ENCODE data around the gene SYNDIG1. TPM values are rescaled to one million over a fixed set of nuclear protein-coding genes. Genes with fewer than 3 reads are reported as not detected.

The SYNDIG1 gene
- total RNA-seq, 2 donors from 2014 or later: 0.73 to 4.5 TPM

- TF ChIP-seq CTCF (IDR thresholded peaks at IDR 0.05) (no peak), POLR2AphosphoS5 (IDR thresholded peaks at IDR 0.05) (no peak), POLR2A (IDR thresholded peaks at IDR 0.05) (no peak)
- Histone ChIP-seq H3K27ac (no peak overlapping the region), H3K27me3 (replicated peaks; ENCODE audit: insufficient read depth) (no peaks in the 10 kb centered on the region), H3K36me3 (no peaks in the 10 kb centered on the region), H3K4me1 (replicated peaks) (no peaks in the 10 kb centered on the region), H3K4me3 (no peak overlapping the region), H3K9me3 (no peaks in the 10 kb centered on the region)
- intact Hi-C loops (cut with DNase I): no loop called here
- WGBS: 47% methylated on average over 2 of the region's 2 CpGs
- DNase-seq (ENCODE audit: low spot score): no peak
These were observed 28.4 kb downstream of the SYNDIG1 start for GRCh38 chr20:24497851-24498250.

GRCh38 chr20:24498641-24499040, 29.2 kb downstream of the SYNDIG1 start:
- H3K4me1 ChIP-seq (replicated peaks): no peaks in the 10 kb centered on the region
- H3K27ac ChIP-seq: no peak overlapping the region
- 92% methylated on average over 5 of the region's 5 CpGs for WGBS
- TF ChIP-seq CTCF (IDR thresholded peaks at IDR 0.05) (no peak), POLR2A (IDR thresholded peaks at IDR 0.05) (no peak), POLR2AphosphoS5 (IDR thresholded peaks at IDR 0.05) (no peak)
- H3K27me3 ChIP-seq (replicated peaks; ENCODE audit: insufficient read depth): no peaks in the 10 kb centered on the region
- H3K4me3 ChIP-seq: no peak overlapping the region
- no peaks in the 10 kb centered on the region for H3K9me3 ChIP-seq
- no peaks in the 10 kb centered on the region for H3K36me3 ChIP-seq
- intact Hi-C loops (cut with DNase I): no loop called here
- DNase-seq (ENCODE audit: low spot score): no peak

- no peak overlapping the region for H3K4me3 ChIP-seq
- TF ChIP-seq POLR2A (IDR thresholded peaks at IDR 0.05) (no peak), POLR2AphosphoS5 (IDR thresholded peaks at IDR 0.05) (no peak), CTCF (IDR thresholded peaks at IDR 0.05) (no peak)
- 54% methylated on average over 6 of the region's 6 CpGs for WGBS
- H3K27me3 ChIP-seq (replicated peaks; ENCODE audit: insufficient read depth): no peaks in the 10 kb centered on the region
- H3K36me3 ChIP-seq: no peaks in the 10 kb centered on the region
- DNase-seq (ENCODE audit: low spot score): no peak
- H3K4me1 ChIP-seq (replicated peaks): no peaks in the 10 kb centered on the region
- H3K27ac ChIP-seq: no peak overlapping the region
- intact Hi-C loops (cut with DNase I): no loop called here
- H3K9me3 ChIP-seq: no peaks in the 10 kb centered on the region
These were observed 30.0 kb downstream of the SYNDIG1 start for GRCh38 chr20:24499472-24499871.

- WGBS: 87% methylated on average over 15 of the region's 15 CpGs
- H3K4me3 ChIP-seq: no peak overlapping the region
- no peaks in the 10 kb centered on the region for H3K9me3 ChIP-seq
- H3K4me1 ChIP-seq (replicated peaks): no peaks in the 10 kb centered on the region
- no peak overlapping the region for H3K27ac ChIP-seq
- H3K27me3 ChIP-seq (replicated peaks; ENCODE audit: insufficient read depth): no peaks in the 10 kb centered on the region
- no peak for TF ChIP-seq CTCF (IDR thresholded peaks at IDR 0.05)
- intact Hi-C loops (cut with DNase I): no loop called here
- no peak for DNase-seq (ENCODE audit: low spot score)
- no peaks in the 10 kb centered on the region for H3K36me3 ChIP-seq
These were observed 32.5 kb downstream of the SYNDIG1 start for GRCh38 chr20:24501764-24502556.

- H3K9me3 ChIP-seq: no peaks in the 10 kb centered on the region
- 85% methylated on average over 5 of the region's 5 CpGs for WGBS
- intact Hi-C loops (cut with DNase I): no loop called here
- no peaks in the 10 kb centered on the region for H3K27me3 ChIP-seq (replicated peaks; ENCODE audit: insufficient read depth)
- TF ChIP-seq POLR2AphosphoS5 (IDR thresholded peaks at IDR 0.05): no peak
- no peak overlapping the region for H3K27ac ChIP-seq
- no peaks in the 10 kb centered on the region for H3K4me1 ChIP-seq (replicated peaks)
- no peak overlapping the region for H3K4me3 ChIP-seq
- no peak for DNase-seq (ENCODE audit: low spot score)
- no peaks in the 10 kb centered on the region for H3K36me3 ChIP-seq
These were observed 33.2 kb downstream of the SYNDIG1 start for GRCh38 chr20:24502661-24503060.

All from prostate gland (tissue), 2 donors.